Frontal cortex (tissue), 4 donors: ENCODE data around the gene GNAL. TPM values are rescaled to one million over a fixed set of nuclear protein-coding genes. Genes with fewer than 3 reads are reported as not detected.
"Not testable (repeated sequence)": the region's sequence is repeated elsewhere in the genome, so short reads cannot be mapped to it uniquely, and the experiment has no call there.

ENCODE experiments used
- DNase-seq, 2 donors: peaks; one replicate each; pipeline ENCODE4 v3.0.0; 2012; ENCODE audit warnings: low spot score in 2 of 2
- FAIRE-seq: peaks from 2 replicates; lab custom pipeline; 2012; peaks lifted over from hg19 to GRCh38; lab: Jason Lieb, UNC
- total RNA-seq: library from RNA; depleted of rRNA; stranded (reverse); fragments of >200 nt; gene quantifications from one replicate; pipeline ENCODE4 v1.2.3, GENCODE V29; 2014
- donor health status: control.
- donor health status: control.
- donor health status: control.

The GNAL gene
- total RNA-seq, 1 donor from 2014 or later = 92.9 TPM

DNA sequence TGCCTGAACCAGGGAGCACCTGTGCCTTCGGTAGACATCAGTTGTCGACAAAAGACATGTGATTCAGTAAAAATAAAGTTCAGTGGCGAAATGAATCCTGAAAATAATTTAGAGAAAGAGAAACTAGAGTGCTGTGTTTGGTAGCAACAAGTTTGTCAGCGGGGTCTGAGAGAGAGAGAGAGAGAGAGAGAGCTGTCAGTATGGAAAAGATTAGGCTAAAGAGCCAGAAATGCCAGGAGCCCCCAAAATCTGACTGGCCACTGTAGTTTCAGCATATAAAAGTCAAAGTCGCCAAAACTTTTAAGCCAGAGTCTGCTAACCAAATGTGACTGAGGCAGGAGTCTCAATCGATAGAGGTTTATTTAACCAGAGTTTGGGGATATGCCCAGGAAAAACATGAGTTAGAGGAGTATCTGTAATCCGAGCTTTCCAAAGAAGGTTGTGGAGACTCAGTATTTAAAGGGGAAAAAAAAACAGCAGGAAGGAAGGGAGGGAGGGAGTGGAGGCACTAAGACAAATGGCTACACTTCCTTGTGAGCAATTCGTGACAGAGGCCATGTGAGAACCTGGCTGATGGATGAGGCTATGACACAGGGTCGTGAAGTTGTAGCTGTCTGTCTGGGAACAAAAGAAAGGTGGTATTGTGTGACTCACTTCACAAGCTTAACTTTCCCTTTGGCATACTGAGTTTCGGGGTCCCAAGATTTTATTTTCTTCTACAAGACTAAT is 20.5 kb upstream of the GNAL start:
- no peak for FAIRE-seq

DNA sequence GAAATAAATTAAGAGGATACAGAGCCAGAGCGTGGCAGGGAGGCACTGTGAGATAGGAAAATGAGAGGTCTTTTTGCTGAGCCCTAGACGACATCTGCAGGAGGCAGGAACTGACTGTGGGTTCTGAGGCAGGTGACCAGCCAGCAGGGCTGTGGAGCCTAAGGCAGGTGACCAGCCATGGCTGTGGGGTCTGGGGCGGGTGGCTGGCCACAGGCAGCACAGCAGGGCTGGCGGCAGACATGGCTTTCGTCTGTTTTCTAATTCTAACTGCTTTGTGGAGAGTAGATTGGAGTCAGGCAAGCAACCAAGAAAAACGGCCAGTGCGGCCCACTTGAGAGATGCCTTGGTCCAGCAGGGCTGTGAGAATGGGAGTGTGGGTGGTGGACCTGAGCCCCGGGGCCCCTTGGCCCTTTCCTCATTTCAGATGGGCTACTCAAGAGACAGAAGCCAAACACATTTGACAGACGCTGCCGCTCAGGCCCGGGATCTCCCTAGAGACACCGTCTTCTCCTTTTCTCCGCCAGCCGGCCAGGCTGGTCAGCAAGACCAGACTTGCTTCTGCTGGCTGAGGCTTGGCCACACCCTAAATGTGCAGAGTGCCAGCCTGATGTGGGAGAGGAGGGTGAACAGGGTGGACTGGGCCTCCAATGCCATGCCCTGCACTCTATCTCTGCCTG is 19.7 kb upstream of the GNAL start:
- FAIRE-seq = no peak

More for the DNA sequence above, 20.5 kb upstream of the GNAL start:
- no peak for DNase-seq

DNA sequence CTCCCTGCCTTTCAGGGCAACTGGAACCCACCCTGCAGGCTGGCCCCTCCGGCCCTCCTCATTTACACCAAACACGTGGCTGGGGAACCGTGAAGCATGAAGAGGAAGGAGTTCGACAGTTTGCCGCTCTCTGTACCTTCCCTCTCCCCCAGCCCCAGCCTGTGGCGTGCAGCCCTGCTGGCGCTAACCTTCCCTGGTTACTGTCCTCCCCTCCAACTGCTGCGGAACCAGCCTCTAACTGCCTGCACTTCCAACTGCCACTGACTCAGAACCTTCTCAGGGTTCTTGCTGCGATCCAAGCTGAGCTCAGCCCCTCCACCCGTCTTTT is 19.2 kb upstream of the GNAL start:
- DNase-seq (no peak), FAIRE-seq (no peak)

More for the DNA sequence above, 19.7 kb upstream of the GNAL start:
- DNase-seq = no peak

DNA sequence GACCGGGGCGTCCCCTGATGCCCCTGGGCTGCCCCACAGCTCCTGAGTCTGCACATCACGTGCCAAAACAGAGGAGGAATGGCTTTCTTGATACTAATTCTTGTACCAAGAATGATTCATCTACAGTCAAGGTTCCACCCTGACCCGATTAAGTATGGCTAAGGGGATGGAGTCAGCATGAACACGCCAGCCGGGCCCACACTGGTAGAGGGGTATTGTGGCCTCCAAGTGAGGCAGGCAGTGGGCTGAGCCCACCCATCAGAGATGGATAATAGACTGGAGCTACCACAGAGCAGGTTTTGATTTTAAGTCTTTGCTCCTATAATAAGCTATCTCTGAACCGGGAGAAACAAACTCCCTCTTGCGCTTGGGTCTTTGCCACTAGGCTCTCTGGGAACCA is 17.9 kb upstream of the GNAL start:
- FAIRE-seq (no peak), DNase-seq (no peak)

DNA sequence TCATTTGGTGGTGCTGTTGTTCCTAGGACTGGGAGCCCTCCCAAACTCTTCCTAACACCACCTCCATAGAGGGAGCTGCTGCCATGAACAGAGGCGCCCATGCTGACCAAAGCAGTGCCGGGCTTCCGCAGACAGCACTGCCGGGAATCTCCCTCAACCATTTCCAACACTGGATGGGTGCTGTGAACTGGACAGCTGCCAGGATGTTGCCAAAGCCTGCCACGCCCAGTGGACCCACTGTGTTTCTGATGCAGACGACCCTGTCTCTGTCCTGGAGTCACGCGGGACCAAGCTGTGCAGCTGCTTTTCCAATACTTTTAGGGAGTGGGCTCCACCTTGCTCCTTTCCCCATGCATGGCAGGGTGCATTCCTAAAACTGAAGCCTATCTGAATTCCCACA is 16.9 kb upstream of the GNAL start:
- FAIRE-seq (no peak), DNase-seq (no peak)

DNA sequence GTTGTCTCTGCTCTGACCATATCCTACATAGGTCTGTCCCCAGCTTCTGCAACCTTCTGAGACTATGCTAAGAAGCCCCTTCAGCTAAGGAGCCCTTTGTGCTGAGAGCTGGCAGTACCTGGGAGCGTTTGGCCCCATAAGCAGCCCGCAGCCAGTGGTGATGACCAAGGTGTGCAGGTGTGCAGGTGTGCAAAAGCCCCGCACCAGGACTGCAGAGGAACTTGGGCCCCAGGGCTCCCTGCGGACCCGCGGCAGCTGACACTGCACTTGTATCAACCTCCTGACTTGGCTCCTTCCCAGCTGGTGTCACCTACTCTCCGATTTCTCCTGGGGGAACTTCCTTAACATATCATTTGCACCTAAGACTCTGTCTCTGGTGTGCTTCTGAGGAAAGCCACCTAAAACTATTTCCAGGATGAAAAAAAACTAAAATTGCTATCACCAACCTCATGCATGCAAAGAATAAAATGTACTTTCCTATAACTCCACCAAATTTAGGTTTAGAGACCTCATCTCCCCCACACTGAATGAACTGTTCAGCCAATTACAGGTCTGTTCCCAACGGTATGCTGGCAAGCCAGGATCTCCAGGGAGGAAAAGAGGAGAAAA is 16.1 kb upstream of the GNAL start:
- FAIRE-seq = no peak
- DNase-seq = no peak

DNA sequence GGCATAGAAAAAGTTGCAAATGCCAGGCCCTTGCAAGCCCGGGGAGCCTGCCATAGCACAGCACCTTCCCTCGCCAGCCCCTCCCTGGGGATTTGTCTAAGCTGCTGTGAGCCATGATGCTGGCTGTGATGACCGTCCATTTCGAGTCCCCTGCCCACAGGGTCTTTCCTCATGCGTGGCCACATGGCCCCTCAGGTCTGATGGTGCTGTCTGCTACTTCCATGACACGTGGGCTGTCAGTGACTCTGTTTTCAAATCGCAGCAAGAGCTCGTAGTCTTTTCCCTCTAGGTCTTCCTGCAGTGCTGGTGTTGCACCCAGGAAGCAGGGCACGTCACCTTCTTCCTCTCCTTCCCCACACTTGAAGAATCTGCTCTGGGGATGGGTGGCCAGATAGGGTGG is 15.5 kb upstream of the GNAL start:
- FAIRE-seq (no peak), DNase-seq (no peak)

DNA sequence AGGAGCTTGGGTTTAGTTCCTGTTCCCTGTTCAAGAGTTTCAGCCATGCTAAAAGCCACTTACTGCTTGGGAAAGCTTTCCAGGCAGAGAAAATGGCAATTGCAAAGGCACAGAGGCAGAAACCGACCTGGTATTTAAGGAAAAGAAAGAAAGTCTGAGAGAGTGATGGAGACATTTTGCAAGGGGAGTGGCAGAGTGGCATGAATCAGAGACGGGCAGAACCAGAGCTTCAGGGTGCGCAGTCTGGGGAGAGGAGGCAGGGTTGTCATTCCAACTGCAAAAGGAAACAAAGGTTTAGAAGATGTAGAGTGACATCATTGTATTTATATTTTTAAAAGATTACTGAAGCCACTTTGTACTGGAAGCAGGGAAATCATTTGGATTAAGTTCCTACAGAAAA is 14.9 kb upstream of the GNAL start:
- FAIRE-seq (no peak), DNase-seq (no peak)

DNA sequence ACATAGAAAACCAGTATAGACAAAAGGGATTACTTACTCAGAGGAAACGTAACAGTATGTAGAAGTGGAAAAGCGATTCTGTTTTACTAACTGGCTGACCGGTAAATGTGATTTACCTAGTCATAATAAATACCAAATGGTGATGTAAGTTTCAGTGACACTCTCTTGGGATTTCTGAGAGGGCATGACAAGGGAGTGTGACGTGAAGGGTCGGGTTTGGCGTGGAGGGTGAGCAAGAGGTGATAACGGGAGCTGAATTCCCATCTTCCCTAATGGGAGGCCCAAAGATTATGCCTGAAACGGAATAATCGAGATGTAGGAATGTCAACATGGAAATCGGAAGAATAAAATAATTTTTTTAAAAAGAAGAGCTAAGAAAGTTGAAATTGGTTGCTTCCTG is 12.7 kb upstream of the GNAL start:
- FAIRE-seq = no peak
- DNase-seq = no peak

DNA sequence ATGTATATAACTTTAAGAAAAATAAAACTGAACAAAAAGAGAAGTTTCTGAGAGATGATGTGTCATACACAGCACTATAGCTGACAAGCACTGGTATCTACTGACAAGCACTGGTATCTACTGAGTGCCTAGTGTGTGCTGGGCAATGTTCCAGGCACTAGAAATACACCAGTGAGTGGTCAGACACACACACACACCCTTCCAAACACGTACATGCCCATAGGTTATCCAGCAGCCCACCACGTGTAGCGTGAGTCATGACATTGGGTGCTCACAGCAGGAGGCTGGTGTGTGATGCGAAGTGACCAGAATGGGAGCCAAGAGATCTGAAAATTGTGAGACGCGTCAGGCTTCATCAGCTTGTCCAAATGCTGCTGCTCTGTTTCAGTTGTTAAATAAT is 12.2 kb upstream of the GNAL start:
- FAIRE-seq (no peak), DNase-seq (no peak)

DNA sequence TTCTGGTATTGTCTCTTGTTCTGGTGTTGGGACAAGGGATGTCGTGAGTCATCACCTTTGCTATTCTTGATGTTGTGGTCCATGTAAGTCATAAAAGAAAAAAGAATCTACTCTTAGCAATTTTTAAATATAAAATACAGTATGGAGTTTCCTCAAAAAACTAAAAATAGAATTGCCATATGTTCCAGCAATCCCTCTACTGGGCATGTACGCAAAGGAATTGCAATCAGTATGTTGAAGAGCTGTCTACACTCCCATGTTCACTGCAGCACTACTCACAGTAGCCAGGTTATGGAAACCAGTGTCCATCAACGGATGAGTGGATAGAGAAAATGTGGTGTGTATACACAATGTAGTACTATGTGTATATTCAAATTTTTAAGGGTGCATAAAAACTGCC is 10.9 kb upstream of the GNAL start:
- no peak for DNase-seq
- no peak for FAIRE-seq

DNA sequence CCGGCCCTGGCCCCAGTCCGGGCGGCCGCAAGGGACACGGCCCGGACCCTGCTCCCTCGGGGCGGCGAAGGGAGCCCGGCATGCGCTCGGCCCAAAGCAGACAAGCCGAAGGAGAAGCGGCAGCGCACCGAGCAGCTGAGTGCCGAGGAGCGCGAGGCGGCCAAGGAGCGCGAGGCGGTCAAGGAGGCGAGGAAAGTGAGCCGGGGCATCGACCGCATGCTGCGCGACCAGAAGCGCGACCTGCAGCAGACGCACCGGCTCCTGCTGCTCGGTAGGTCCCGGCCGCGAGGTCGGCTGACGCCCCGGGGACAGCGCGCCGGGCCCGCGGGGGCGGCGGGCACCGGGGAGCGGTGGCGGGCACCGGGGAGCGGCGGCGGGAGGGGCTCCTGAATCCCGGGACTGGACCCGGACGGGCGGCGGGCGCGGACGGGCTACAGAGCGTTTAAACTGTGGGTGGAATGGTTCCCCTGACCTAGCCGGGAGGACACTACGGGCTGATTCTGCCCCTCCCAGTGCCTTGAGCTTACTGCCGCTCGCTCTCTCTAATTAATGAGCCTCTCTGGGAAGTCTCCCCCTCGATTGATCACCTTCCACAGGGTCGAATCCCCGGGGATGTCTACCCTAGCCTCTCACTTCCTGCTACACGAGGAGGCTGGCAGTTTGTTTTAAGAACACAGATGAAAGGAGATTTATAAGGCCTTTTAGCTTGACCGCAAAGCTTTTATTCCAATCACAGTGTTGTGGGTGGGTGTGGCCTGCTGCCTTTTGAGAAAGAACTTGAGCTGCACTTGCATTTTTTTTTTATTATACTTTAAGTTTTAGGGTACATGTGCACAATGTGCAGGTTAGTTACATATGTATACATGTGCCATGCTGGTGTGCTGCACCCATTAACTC is 853 bp downstream of the GNAL start:
- FAIRE-seq = no peak
- peak; percentile 33 to 41 for DNase-seq

DNA sequence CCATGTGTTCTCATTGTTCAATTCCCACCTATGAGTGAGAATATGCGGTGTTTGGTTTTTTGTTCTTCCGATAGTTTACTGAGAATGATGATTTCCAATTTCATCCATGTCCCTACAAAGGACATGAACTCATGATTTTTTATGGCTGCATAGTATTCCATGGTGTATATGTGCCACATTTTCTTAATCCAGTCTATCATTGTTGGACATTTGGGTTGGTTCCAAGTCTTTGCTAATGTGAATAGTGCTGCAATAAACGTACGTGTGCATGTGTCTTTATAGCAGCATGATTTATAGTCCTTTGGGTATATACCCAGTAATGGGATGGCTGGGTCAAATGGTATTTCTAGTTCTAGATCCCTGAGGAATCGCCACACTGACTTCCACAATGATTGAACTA is 1.6 kb downstream of the GNAL start:
- not testable (repeated sequence) for FAIRE-seq, DNase-seq

DNA sequence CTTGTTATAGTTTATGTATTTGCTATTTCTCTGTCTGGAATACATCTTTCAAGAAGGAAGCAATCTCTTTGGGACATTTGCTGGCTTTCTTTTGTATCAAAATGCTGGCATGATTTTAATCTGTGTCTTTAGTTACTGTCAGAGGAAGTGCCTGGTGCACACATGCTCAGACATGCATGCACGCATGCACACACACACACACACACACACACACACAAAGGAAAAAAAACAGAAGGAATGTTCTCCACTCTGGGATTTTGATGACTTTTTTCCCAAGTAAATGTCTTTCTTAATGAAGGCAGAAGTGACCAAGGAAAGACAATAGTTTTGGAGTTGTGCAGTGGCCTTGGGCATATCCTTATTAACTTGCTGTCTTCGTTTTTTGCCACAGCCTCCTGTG is 6.7 kb downstream of the GNAL start:
- no peak for FAIRE-seq
- DNase-seq = no peak

DNA sequence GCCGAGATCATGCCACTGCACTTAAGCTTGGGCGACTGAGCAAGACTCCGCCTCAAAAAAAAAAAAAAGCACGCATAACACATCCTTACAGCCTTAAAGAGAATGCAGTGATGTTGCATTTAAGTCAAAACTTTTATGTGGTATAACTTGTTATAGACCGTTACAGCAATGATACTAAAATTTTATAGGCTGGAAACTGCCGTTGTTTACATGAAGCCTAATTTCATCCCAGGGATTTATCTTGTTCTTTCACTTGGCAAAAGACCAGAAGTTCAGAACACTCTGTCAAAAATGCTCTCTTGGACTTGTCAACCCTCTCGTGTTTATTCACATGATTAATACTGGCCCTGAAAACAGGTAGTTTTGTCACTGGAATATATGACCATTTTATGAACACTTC is 7.4 kb downstream of the GNAL start:
- FAIRE-seq = no peak

DNA sequence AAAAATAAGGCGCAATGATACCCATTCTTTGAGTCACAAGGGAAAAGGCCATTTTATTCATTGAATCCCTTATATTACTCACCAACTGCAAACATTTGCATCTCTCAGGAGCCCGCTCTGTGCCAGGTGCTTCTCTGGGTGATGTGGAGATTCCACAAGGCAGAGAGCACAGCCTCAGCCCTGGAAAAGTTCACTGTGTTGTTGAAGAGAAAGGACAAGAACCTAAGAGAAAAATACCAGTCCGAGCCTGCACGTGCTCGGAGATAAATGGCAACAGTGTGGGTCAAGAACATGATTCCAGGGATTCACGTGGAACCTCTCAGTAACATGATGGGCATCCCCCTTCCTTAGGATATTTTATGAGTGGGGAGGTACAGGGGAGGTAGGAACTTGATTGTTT is 11.8 kb downstream of the GNAL start:
- no peak for FAIRE-seq
- DNase-seq = no peak

More for the DNA sequence above, 7.4 kb downstream of the GNAL start:
- DNase-seq = no peak

DNA sequence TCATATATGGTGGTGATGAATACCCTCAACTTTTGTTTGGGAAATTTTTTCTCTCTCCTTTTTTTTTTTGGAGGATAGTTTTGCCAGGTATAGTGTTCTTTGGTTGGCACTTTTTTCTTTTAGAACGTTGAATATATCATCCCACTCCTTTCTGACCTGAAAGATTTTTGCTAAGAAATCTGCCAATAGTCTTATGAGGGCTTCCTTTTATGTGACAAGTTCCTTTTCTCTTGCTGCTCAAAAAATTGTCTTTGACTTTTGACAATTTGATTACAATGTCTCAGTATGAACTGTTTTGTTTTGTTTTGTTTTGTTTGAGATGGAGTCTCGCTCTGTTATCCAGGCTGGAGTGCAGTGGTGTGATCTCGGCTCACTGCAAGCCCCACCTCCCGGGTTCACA is 21.5 kb downstream of the GNAL start:
- no peak for DNase-seq
- no peak for FAIRE-seq

DNA sequence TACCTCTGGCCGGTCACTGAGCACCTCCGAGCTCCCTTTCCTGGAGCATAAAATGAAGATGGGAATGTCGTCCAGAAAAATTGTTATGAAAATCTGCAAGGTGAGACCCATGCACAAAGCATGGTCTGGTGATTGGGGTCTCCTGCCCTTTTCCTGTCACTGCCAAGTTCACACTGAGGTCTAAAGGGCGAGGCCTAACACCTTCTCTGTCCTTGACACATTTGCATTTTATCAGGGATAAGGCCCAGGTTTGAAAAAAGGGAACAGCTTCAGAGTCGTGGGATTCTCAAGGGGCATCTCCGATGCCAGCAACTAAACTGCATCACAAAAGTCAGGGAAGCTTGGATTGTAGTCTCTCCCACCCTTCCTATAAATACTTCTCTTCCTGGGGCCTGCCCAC is 24.7 kb downstream of the GNAL start:
- FAIRE-seq (no peak), DNase-seq (no peak)

DNA sequence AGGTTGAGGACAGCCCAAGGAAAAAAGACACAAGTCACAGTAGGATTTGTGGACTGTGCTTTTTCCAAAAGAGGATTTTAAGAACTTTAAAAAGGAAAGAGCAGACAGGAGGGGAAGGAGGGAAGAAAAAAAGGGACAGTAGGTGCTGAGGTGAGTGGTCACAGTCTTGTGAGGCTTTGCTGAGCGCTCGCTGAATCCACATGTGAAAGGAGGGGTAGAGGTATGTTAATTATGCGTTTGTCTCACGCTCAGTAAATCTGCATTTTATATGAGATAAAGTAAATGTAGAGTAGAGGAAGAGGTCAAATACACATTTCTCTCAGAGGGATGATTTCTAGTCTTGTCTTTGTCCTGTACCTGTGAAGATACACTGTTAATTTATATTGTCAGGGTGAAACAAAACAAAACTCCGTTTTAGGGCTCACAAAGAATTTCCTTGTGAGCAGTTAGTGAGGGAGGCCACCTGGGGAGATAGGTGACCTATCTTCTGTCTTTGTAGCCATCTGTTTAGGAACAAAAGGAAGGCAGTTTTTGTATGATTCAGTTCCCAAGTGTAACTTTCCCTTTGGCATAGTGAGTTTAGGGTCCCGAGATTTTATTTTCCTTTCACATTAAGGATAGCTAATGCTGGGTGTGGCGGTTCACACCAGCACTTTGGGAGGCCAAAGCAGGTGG is 25.3 kb downstream of the GNAL start:
- DNase-seq = no peak
- FAIRE-seq = no peak

DNA sequence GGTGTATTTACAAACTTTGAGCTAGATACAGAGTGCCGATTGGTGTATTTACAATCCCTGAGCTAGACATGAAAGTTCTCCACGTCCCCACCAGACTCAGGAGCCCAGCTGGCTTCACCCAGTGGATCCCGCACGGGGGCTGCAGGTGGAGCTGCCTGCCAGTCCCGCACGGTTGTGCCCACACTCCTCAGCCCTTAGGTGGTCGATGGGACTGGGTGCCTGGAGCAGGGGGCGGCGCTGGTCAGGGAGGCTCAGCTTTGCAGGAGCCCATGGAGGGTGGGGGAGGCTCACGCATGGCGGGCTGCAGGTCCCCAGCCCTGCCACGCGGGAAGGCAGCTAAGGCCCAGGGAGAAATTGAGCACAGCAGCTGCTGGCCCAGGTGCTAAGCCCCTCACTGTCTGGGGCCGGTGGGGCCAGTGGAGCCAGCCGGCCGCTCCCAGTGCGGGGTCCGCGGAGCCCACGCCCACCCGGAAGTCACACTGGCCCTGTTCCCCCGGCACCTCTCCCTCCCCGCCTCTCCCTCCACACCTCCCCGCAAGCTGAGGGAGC is 27.8 kb downstream of the GNAL start:
- FAIRE-seq, DNase-seq: not testable (repeated sequence)
